Measurements from ENCODE around the gene B4GALT1.
"Not testable (repeated sequence)": the region's sequence is repeated elsewhere in the genome, so short reads cannot be mapped to it uniquely, and the experiment has no call there.

The B4GALT1 gene

DNA sequence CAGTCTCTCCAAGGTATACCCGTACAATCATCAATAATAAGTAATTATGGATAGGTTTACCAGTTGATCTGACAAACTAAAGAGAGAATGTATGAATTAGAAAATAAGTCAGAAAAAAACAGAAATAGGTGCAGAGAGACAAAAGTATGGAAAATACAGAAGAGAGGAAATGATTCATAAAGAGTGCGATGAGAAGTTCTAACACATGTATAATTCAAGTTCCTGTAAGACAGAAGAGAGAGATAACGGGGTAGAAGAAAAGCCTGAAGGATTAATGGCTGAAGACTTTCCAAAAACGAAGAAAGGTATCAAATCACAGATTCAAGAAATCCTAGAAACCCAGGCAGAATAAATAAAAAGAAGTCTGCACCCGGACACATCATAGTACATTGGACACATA lies 74.5 kb downstream of the B4GALT1 start:
- DNase-seq, result no peak

DNA sequence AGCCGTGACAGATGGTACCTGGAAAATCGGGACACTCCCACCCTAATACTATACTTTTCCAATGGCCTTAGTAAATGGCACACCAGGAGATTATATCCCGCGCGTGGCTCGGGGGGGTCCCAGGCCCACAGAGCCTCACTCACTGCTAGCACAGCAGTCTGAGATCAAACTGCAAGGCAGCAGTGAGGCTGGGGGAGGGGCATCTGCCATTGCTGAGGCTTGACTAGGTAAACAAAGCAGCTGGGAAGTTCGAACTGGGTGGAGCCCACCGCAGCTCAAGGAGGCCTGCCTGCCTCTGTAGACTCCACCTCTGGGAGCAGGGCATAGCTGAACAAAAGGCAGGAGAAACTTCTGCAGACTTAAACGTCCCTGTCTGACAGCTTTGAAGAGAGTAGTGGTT lies 81.5 kb downstream of the B4GALT1 start:
- not testable (repeated sequence) for DNase-seq

GRCh38 chr9:33082538-33083326 lies 84.4 kb downstream of the B4GALT1 start:
- DNase-seq, result no peak

DNA sequence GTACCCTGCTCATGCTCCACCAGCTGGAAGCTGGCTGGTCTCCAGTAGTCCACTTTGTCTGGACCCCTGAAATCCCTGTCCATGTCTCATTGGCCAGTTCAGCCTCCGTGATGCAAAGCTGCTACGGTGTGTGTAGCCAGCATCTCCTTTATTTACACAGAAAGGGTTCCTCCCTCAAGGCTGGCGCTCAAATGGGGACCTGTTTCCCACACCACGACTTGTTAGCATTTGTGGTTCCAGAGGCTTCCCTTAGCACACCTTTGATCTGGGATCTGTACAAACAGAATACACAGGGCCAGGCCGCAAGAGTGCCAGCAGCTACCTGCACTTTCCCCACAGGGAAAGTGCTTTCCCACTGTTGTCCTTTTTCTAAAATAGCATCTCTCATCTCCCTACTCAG lies 85.0 kb downstream of the B4GALT1 start:
- DNase-seq, result no peak

GRCh38 chr9:33081128-33081851 lies 85.8 kb downstream of the B4GALT1 start:
- peak; percentile 85 for DNase-seq

- DNase-seq, result no peak
Observed at GRCh38 chr9:33080534-33080933, 86.6 kb downstream of the B4GALT1 start.

DNA sequence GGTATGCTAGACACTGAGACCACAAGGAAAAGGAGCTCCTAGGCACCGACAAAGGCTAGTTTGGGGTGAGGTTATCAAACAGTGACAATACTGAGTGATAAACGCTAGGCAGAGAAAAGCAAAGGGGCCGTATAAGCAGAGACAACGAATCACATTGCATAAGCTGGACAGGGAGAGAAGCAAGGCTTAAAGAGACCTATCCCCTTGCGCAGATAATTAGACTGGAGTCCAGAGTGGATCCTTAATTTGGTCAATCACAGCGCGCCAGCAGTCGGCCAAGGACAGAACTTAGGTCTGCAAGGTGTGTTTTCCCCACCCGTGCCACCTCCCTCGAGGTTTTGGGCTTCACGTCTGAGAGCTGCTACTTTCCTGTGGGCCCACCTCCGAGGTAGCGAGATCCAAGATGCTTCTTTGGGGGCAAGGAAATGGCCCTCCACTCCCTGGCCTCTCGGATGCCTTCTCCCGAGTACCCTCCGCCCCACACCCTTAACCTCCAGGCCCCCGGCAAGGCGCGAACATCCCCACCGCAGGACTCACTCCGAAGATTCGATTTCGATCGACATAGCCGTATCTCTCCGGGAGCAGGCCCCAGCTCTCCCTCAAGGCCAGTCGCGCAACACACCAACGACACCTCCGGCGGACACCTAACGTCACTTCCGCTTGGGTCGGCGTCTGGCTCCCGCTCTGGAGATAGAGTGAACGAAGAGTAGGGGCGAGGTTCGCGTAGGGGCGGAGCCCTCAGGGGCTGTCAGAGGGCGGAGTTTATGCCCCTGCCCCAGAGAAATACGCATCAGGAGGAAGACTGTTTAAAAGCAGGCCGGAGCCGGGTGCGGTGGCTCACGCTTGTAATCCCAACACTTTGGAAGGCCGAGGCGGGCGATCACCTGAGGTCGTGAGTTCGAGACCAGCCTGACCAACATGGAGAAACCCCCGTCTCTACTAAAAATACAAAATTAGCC lies 90.8 kb downstream of the B4GALT1 start, which contains the start of gene SMU1:
SMU1 (minus strand) TSS at position 629 of the 959 bp plus-strand sequence; CDS start at position 563, 66 bp downstream.
- peak; percentile 95 for DNase-seq

GRCh38 chr9:33068991-33069390 lies 98.1 kb downstream of the B4GALT1 start:
- DNase-seq, result no peak

GRCh38 chr9:33065157-33066076 lies 101.7 kb downstream of the B4GALT1 start:
- DNase-seq, result no peak

All from NCI-H748 treated with DMSO at 0.1 percent for 48 hours (cell line).